ENCODE results near the gene FBXW12. TPM values are rescaled to one million over a fixed set of nuclear protein-coding genes. Genes with fewer than 3 reads are reported as not detected.

Gene FBXW12
- polyA plus RNA-seq, 1 of the 3 experiments (the other 2 are of a cell fraction) = 0.07 TPM

GRCh38 chr3:48440590-48440958, 68.6 kb downstream of the FBXW12 start:
- peaks cover 8 to 21% of the 10 kb centered on the region in 2 experiments for H3K4me1 ChIP-seq (ENCODE audit: control insufficient read depth in 1 of 2, insufficient read depth in 2 of 2, low read depth in 1 of 2, low read length in 1 of 2)
- H3K27ac ChIP-seq (ENCODE audit: low read depth in 2 of 2, low read length in 1 of 2) = peak overlapping the region; percentile 64 to 83
- H3K9ac ChIP-seq = peak overlapping the region; percentile 86
- DNase-seq = peak; percentile 35
- H4K20me1 ChIP-seq (ENCODE audit: insufficient read depth) = peaks cover 12% of the 10 kb centered on the region
- no peaks in the 10 kb centered on the region for H3K9me2 ChIP-seq
- no peaks in the 10 kb centered on the region for H3K9me3 ChIP-seq
- peaks cover 21 to 27% of the 10 kb centered on the region in 2 experiments for H3K36me3 ChIP-seq (replicated peaks in 1 of 2; ENCODE audit: control insufficient read depth in 1 of 2, insufficient read depth in 2 of 2, low read length in 1 of 2)
- ChIA-PET POLR2A (interaction anchor here (0.8 to 1.4 kb wide), 4 partner anchors 9 to 252 kb away, joined by 3 to 6 read pairs (median 4); partner anchors contain the start of genes CDC25A and PFKFB4), CTCF (interaction anchor here (0.8 to 3.4 kb wide), 7 partner anchors 11 to 246 kb away, joined by 3 to 18 read pairs (median 9); partner anchors contain the start of gene PLXNB1)
- TF ChIP-seq FOXM1 (IDR thresholded peaks at IDR 0.05; ENCODE audit: low read depth) (no peak), JUND (IDR thresholded peaks at IDR 0.05) (no peak), ELF1 (IDR thresholded peaks at IDR 0.05) (no peak), EP300 (IDR thresholded peaks at IDR 0.05; ENCODE audit: borderline replicate concordance in 1 of 2, low read depth in 1 of 2, low read length in 1 of 2) (no peak), RCOR1 (IDR thresholded peaks at IDR 0.05; ENCODE audit: low read length) (no peak), IRF3 (IDR thresholded peaks at IDR 0.05; ENCODE audit: low read depth, low read length) (no peak), EZH2phosphoT487 (IDR thresholded peaks at IDR 0.05; ENCODE audit: borderline replicate concordance, low read depth) (no peak), FOXJ3 (CRISPR knock-in tag; IDR thresholded peaks at IDR 0.05) (no peak), SIN3A (IDR thresholded peaks at IDR 0.05; ENCODE audit: borderline replicate concordance, low read depth, low read length) (no peak), CHD2 (IDR thresholded peaks at IDR 0.05; ENCODE audit: low read length, partially characterized antibody) (no peak), TEAD4 (IDR thresholded peaks at IDR 0.05; ENCODE audit: borderline replicate concordance, insufficient read depth) (no peak), NRF1 (IDR thresholded peaks at IDR 0.05; ENCODE audit: low read depth, low read length) (no peak), MEF2A (IDR thresholded peaks at IDR 0.05; ENCODE audit: borderline replicate concordance, low read depth) (no peak), USF1 (IDR thresholded peaks at IDR 0.05; ENCODE audit: borderline replicate concordance, low read depth) (no peak)
- TF ChIP-seq, protein P1, sequence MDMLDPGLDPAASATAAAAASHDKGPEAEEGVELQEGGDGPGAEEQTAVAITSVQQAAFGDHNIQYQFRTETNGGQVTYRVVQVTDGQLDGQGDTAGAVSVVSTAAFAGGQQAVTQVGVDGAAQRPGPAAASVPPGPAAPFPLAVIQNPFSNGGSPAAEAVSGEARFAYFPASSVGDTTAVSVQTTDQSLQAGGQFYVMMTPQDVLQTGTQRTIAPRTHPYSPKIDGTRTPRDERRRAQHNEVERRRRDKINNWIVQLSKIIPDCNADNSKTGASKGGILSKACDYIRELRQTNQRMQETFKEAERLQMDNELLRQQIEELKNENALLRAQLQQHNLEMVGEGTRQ (IDR thresholded peaks at IDR 0.05; ENCODE audit: borderline replicate concordance, low read depth, low read length) = no peak
- TF ChIP-seq, protein P2, sequence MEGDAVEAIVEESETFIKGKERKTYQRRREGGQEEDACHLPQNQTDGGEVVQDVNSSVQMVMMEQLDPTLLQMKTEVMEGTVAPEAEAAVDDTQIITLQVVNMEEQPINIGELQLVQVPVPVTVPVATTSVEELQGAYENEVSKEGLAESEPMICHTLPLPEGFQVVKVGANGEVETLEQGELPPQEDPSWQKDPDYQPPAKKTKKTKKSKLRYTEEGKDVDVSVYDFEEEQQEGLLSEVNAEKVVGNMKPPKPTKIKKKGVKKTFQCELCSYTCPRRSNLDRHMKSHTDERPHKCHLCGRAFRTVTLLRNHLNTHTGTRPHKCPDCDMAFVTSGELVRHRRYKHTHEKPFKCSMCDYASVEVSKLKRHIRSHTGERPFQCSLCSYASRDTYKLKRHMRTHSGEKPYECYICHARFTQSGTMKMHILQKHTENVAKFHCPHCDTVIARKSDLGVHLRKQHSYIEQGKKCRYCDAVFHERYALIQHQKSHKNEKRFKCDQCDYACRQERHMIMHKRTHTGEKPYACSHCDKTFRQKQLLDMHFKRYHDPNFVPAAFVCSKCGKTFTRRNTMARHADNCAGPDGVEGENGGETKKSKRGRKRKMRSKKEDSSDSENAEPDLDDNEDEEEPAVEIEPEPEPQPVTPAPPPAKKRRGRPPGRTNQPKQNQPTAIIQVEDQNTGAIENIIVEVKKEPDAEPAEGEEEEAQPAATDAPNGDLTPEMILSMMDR (IDR thresholded peaks at IDR 0.05) = no peak
- H3K4me2 ChIP-seq = peak overlapping the region; percentile 85
- peak overlapping the region; percentile 79 to 86 for H3K4me3 ChIP-seq (ENCODE audit: low read depth in 2 of 2, low read length in 1 of 2)
- 6% methylated on average over 13 of the region's 21 CpGs for WGBS (ENCODE audit: low lambda C conversion rate)
- H2AFZ ChIP-seq (ENCODE audit: low read depth) = peak overlapping the region; percentile 44; the same call in 1 of the 2 replicates
- H3F3A ChIP-seq (replicated peaks; ENCODE audit: insufficient read depth) = peaks cover 32% of the 10 kb centered on the region
- peaks cover 51% of the 10 kb centered on the region for H3K79me2 ChIP-seq (ENCODE audit: insufficient read depth)
- H3K27me3 ChIP-seq (ENCODE audit: insufficient read depth) = no peaks in the 10 kb centered on the region

Measured in SK-N-SH (cell line).